Chondrocyte (in vitro differentiated cells): ENCODE data around the gene HOXA2. TPM values are rescaled to one million over a fixed set of nuclear protein-coding genes. Genes with fewer than 3 reads are reported as not detected.

Experiments
- DNase-seq: peaks from one replicate; pipeline ENCODE4 v3.0.0; 2021; ENCODE audit warnings: mixed read lengths, low spot score
- H3K27ac Mint-ChIP-seq: one replicate; pipeline ENCODE4 v1.8.0; 2021; ENCODE audit warnings: mild to moderate bottlenecking, moderate library complexity, mixed read lengths; ENCODE audit not compliant: unreplicated experiment
- H3K27me3 Mint-ChIP-seq: 2 replicates; pipeline ENCODE4 v1.8.0; 2021; ENCODE audit warnings: low read depth, mixed read lengths
- H3K36me3 Mint-ChIP-seq: 2 replicates; pipeline ENCODE4 v1.8.0; 2021; ENCODE audit warnings: low read depth, mixed read lengths
- H3K4me1 Mint-ChIP-seq: 2 replicates; pipeline ENCODE4 v1.8.0; 2021; ENCODE audit warnings: low read depth, mild to moderate bottlenecking, mixed read lengths
- H3K4me3 Mint-ChIP-seq: one replicate; pipeline ENCODE4 v1.8.0; 2021; ENCODE audit warnings: mild to moderate bottlenecking, moderate library complexity, mixed read lengths; ENCODE audit not compliant: unreplicated experiment
- H3K9me3 Mint-ChIP-seq: 2 replicates; pipeline ENCODE4 v1.8.0; 2021; ENCODE audit warnings: low read depth, mixed read lengths
- total RNA-seq: library from RNA; stranded (reverse); gene quantifications from 3 replicates; pipeline ENCODE4 v1.2.1, GENCODE V29; 2021
- TF ChIP-seq, protein P1 (sequence below): fragments of 200-600 bp; sonication (generic); IDR thresholded peaks from 2 replicates; pipeline ENCODE4 v1.5.0; 2021; ENCODE audit warnings: antibody characterized with exemption, mild to moderate bottlenecking, moderate library complexity

The HOXA2 gene
- total RNA-seq, 1 donor from 2014 or later: 10.2 TPM

DNA sequence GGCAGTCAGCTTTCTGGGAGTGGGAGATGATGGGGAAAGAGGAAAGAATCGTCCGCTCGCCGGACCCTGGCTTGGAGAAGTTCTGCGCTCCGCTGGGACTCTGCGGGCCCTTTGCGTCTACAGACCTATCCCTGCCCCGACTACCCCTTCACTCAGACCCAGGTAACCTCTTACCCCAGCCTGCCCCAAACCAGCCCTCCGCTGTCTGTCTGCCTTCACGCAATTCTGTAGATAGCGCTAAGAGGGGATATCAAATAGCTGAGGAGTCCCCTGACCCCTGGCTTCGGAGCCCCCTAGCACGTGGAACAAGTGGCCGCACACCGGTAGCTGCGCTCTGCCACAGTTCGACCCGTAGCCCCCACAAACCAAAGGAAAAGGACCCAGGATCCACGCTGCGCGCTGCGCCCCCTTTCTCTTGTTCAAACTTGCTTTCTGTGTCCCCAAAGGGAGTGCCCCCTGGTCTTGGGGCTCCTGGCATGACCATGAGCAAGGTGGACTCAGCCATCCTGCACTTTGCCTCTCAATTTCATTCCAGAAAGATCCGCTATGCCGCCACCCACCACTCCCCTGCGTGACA, 21.1 kb upstream of the HOXA2 start:
- DNase-seq: no peak
- H3K36me3 Mint-ChIP-seq: peaks cover 8% of the 10 kb centered on the region
- H3K4me1 Mint-ChIP-seq: peaks cover 9% of the 10 kb centered on the region
- TF ChIP-seq, protein P1, sequence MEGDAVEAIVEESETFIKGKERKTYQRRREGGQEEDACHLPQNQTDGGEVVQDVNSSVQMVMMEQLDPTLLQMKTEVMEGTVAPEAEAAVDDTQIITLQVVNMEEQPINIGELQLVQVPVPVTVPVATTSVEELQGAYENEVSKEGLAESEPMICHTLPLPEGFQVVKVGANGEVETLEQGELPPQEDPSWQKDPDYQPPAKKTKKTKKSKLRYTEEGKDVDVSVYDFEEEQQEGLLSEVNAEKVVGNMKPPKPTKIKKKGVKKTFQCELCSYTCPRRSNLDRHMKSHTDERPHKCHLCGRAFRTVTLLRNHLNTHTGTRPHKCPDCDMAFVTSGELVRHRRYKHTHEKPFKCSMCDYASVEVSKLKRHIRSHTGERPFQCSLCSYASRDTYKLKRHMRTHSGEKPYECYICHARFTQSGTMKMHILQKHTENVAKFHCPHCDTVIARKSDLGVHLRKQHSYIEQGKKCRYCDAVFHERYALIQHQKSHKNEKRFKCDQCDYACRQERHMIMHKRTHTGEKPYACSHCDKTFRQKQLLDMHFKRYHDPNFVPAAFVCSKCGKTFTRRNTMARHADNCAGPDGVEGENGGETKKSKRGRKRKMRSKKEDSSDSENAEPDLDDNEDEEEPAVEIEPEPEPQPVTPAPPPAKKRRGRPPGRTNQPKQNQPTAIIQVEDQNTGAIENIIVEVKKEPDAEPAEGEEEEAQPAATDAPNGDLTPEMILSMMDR: no peak
- no peaks in the 10 kb centered on the region for H3K9me3 Mint-ChIP-seq
- peaks cover 97% of the 10 kb centered on the region for H3K27me3 Mint-ChIP-seq
- H3K27ac Mint-ChIP-seq: no peak overlapping the region
- no peak overlapping the region for H3K4me3 Mint-ChIP-seq

DNA sequence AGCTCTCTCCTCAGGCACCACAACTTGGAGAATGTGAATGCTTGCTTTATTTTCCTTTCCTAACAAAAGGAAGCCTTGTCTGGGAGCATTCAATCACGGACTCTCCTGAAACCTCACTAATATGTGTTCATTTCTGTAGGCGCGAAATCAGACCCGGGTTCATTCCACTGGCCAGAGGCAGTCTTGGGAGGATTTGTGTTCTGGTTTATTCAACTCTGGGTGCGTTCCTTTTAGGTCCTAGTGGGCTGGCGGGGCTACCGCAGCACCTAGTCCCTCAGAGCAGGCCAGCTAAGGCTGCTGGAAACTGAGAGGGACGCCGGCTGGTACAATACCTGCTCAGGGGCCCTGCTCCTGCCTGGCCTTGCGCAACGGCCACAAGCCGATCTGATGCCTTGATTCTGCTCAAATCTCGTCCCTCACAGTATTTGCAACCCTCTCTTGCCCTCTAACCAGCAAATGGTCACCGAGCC, 20.6 kb upstream of the HOXA2 start:
- TF ChIP-seq, protein P1: no peak
- peaks cover 9% of the 10 kb centered on the region for H3K4me1 Mint-ChIP-seq
- peaks cover 97% of the 10 kb centered on the region for H3K27me3 Mint-ChIP-seq
- peaks cover 7% of the 10 kb centered on the region for H3K36me3 Mint-ChIP-seq
- H3K9me3 Mint-ChIP-seq: no peaks in the 10 kb centered on the region
- DNase-seq: no peak
- H3K4me3 Mint-ChIP-seq: peak overlapping the region; percentile 61
- H3K27ac Mint-ChIP-seq: peak overlapping the region; percentile 42

DNA sequence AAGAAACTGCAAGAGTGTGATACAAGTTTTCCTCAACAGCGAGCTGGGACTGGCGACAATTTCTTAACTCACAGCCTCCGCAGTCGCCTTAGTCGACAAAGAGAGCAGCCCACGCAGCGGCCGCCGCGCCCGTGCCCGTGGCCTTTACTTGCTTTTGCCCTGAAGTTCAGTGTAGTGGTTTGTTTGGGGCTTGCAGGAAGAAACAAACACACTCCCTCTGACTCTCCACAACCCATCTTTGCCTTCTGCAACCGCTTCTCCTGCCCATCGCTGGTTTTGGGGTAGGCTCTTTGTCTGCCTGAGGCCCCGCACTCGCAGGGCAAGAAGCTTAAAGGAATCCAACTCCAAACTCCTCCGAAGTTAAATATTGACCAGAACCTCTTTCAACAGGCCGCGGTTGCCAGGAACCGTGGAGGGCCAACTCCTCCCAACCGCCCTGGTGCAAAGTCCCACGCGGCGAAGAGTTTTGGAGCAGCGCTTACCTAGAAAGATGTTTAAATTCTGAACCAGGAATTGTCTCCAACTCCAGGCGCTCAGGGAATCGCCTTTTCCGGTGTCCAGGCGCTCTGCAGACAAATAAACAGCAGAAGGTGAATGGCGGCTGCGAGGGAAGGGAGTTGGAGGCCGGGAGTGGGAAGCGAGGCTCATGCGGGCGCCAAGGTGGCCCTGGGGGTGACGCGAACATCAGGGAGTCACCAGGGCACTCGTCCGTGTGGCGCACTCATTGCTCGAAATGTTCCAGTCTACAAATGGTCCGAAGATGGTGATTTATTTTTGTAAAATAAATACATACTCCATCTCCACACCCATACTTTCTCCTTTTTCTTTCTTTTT, 19.8 kb upstream of the HOXA2 start:
- Mint-ChIP-seq H3K4me3 (peak overlapping the region; percentile 61), H3K9me3 (no peaks in the 10 kb centered on the region), H3K36me3 (peaks cover 7% of the 10 kb centered on the region), H3K4me1 (peaks cover 9% of the 10 kb centered on the region), H3K27me3 (peaks cover 97% of the 10 kb centered on the region), H3K27ac (peak overlapping the region; percentile 42)
- DNase-seq: no peak
- TF ChIP-seq, protein P1: no peak

DNA sequence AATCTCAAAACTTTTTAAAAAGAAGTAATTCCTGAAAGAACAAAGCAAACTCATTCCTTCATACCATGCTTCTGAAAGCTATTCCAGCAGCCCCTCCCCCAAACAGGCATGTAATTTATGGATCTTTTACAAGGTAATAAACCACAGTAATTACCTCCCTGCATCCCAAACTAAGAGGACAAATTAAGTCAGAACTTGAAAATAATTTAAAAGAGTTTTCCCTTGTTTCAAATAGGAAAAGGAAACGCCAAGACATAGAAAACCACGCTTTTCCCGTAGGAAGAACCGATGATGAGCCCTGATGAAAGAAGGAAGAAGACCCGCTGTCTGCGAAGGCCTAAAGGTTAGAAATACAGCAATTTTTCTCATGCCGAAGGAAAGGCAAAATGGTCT, 19.2 kb upstream of the HOXA2 start:
- TF ChIP-seq, protein P1: no peak
- H3K9me3 Mint-ChIP-seq: no peaks in the 10 kb centered on the region
- peak overlapping the region; percentile 61 for H3K4me3 Mint-ChIP-seq
- H3K4me1 Mint-ChIP-seq: peaks cover 9% of the 10 kb centered on the region
- no peak for DNase-seq
- no peak overlapping the region for H3K27ac Mint-ChIP-seq
- H3K36me3 Mint-ChIP-seq: peaks cover 7% of the 10 kb centered on the region
- peaks cover 97% of the 10 kb centered on the region for H3K27me3 Mint-ChIP-seq

DNA sequence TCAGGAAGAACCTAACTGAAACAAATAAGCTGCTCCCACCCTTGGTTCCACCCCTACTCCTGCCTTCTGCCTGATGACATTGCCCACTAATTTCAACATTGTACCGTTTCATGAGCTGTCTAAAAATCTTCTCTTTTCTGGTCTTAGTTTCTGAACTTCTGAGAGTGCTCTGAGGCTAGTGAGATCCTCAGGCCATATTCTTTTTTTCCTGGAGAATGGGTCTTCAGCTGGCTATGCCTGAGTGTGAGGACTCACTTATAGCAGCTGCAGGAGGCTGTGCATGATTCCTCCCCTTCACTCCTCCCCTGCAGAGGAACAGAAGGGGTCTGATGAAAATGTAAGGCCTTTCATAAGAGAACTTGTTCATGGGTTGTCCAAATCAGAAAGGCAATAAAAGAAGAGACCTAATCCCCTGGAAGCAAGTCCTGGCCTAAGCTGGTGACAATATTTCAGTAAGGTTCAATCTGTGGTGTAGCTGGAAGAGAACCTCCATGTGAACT, 17.0 kb upstream of the HOXA2 start:
- Mint-ChIP-seq H3K36me3 (peaks cover 5% of the 10 kb centered on the region), H3K4me3 (no peak overlapping the region), H3K9me3 (no peaks in the 10 kb centered on the region), H3K27me3 (peaks cover 95% of the 10 kb centered on the region), H3K4me1 (peaks cover 7% of the 10 kb centered on the region), H3K27ac (no peak overlapping the region)
- TF ChIP-seq, protein P1: no peak
- no peak for DNase-seq
